ENCODE measurements around the gene NDNF.
A peak's percentile ranks its signal among the peaks of the same experiment; 100 is the strongest.

Gene NDNF

GRCh38 chr4:121014544-121014943 is 57.8 kb downstream of the NDNF start:
- DNase-seq (ENCODE audit: low read depth) = no peak

DNA sequence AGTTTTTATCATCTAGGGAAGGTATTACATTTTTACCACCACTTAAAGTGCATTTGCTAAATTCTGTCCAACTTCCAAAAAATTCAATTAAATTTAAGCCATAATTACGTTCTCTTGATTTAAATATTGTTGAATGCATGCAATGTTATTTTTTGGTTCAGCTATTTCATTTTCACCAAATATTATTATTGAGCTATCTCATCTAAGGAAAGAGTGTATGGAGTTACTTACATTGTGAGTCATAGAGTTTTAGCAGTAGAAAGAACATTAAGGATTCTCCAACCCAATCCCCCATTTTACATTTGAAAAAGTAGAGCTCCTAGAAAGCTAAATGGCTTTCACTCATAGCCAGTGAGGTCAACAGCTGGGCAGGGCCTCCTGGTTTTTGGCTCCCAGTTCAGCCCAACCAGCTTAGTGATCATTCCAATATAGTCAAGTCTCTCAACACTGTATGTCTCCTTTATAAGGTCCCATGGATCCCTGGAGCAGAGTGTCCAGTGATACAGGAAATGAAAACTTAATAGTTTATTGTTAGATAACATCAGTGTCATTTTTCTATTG is 60.5 kb downstream of the NDNF start:
- no peak for DNase-seq (ENCODE audit: low read depth)

GRCh38 chr4:121011138-121011537 is 61.2 kb downstream of the NDNF start:
- no peak for DNase-seq (ENCODE audit: low read depth)

GRCh38 chr4:121009578-121010478 is 62.5 kb downstream of the NDNF start:
- DNase-seq (ENCODE audit: low read depth) = no peak

GRCh38 chr4:121007660-121008059 is 64.7 kb downstream of the NDNF start:
- no peak for DNase-seq (ENCODE audit: low read depth)

DNA sequence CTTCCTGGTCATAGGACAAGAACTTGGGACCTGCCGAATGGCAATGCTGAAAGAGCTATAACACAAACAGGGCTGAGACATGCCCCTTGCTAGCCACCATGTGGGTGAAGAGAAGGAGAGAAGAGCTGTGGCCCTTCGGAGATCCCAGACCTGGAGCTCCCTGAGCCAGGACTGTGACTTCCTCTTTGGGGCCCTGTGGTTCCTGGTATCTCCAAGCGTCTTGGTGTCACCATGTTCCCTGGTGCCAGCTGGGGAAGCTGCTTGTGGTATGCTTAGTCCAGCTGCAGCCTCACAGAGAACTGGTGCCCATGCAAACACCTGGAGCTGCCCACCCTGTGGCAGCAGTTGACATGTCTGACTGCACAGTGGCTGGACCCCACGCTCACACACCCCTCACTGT is 68.5 kb downstream of the NDNF start:
- no peak for DNase-seq (ENCODE audit: low read depth)

- DNase-seq (ENCODE audit: low read depth) = peak; percentile 49
These were observed 76.9 kb downstream of the NDNF start for GRCh38 chr4:120995266-120996010.

GRCh38 chr4:120994521-120994920 is 77.8 kb downstream of the NDNF start:
- no peak for DNase-seq (ENCODE audit: low read depth)

GRCh38 chr4:120991885-120992284 is 80.5 kb downstream of the NDNF start:
- no peak for DNase-seq (ENCODE audit: low read depth)

- DNase-seq (ENCODE audit: low read depth) = no peak
These were observed 82.1 kb downstream of the NDNF start for GRCh38 chr4:120990246-120990645.
